Right lobe of liver (tissue), 6 donors: ENCODE data around the gene SPTBN1. TPM values are rescaled to one million over a fixed set of nuclear protein-coding genes. Genes with fewer than 3 reads are reported as not detected.
"Not testable (repeated sequence)": the region's sequence is repeated elsewhere in the genome, so short reads cannot be mapped to it uniquely, and the experiment has no call there.

ENCODE experiments used
- ATAC-seq, 4 donors: fragments of 200-7000 bp; cut with Tn5 transposase; one replicate each; pipeline ENCODE4 v1.9.1; 2020; ENCODE audit warnings: mild to moderate bottlenecking in 4 of 4, moderate library complexity in 4 of 4
- DNase-seq, 3 donors: peaks; one replicate each; pipeline ENCODE4 v3.0.0-alpha.2; 2020
- H3K27ac ChIP-seq, 3 donors: fragments of 200-600 bp; one replicate each; pipeline ENCODE4 v1.8.0; 2022
- H3K27me3 ChIP-seq, 2 donors: fragments of 200-600 bp; one replicate each; pipeline ENCODE4 v1.8.0; 2022
- H3K36me3 ChIP-seq, 4 donors: fragments of 200-600 bp; sonication (generic) in 1 of 4; one replicate each; pipeline versions ENCODE4 v1.5.1 to v1.8.0; 2017 to 2022; ENCODE audit warnings: control low read depth in 1 of 4
- H3K4me1 ChIP-seq, 4 donors: fragments of 200-600 bp; sonication (generic) in 1 of 4; one replicate each; pipeline versions ENCODE4 v1.5.1 to v1.8.0; 2017 to 2022; ENCODE audit warnings: control low read depth in 1 of 4
- H3K4me3 ChIP-seq, 3 donors: fragments of 200-600 bp; one replicate each; pipeline ENCODE4 v1.8.0; 2022
- H3K9me3 ChIP-seq, 4 donors: fragments of 200-600 bp; sonication (generic) in 1 of 4; one replicate each; pipeline versions ENCODE4 v1.5.1 to v1.8.0; 2017 to 2022; ENCODE audit warnings: control low read depth in 1 of 4
- CTCF ChIP-seq, 4 donors: fragments of 200-600 bp in 3 of 4; fragments of 450-650 bp in 1 of 4; IDR thresholded peaks; one replicate each; pipeline versions ENCODE4 v1.5.1 to v1.8.0; 2016 to 2022; ENCODE audit warnings: antibody characterized with exemption in 4 of 4, mild to moderate bottlenecking in 2 of 4
- POLR2A ChIP-seq: fragments of 450-650 bp; IDR thresholded peaks from one replicate; pipeline ENCODE4 v1.6.1; 2017; ENCODE audit warnings: antibody characterized with exemption, mild to moderate bottlenecking
- WGBS: methylation state at CpG from one replicate; pipeline ENCODE4 v1.1.6; 2018; ENCODE audit warnings: low coverage, low lambda C conversion rate; ENCODE audit not compliant: insufficient coverage; ENCODE audit errors: missing lambda C conversion rate; 5-methylcytosine and 5-hydroxymethylcytosine counted together
- intact Hi-C, 2 donors: fragments of 100-400 bp; cut with DNase I; formaldehyde crosslinking; loops; one replicate each; pipeline versions ENCODE4 v1.11.2 to v1.14.1; 2022
- total RNA-seq, 6 experiments: library from RNA; depleted of rRNA in 2 of 6; stranded (reverse); fragments of >200 nt in 2 of 6; fragmentation: NEBNext Ultra II Directional in 3 of 6; extraction: Animal tissue kit (Norgen Biotek cat#: 25700) in 3 of 6; gene quantifications; one replicate each; pipeline versions ENCODE4 v1.1.0 to v1.2.4, GENCODE V29; 2016 to 2023
- donor health status: DM: no; HTN: yes; CAD: no.
- donor health status: DM: no; HTN: no; CAD: no.
- donor health status: DM: no; HTN: no; CAD: no.
- donor health status: DM: no; HTN: yes; CAD: no.
- donor health status: DM: no; HTN: yes; CAD: no.

The SPTBN1 gene
- total RNA-seq, 6 experiments from 2014 or later: 107 to 315 (median 227) TPM

GRCh38 chr2:54691445-54692135, 235.5 kb downstream of the SPTBN1 start:
- peak in 2 of 4 donors; percentile 50 to 62 for ATAC-seq
- intact Hi-C loops: no loop called here
- no peaks in the 10 kb centered on the region for H3K4me1 ChIP-seq
- TF ChIP-seq POLR2A (no peak), CTCF (IDR thresholded peaks at IDR 0.05) (no peak)
- no peaks in the 10 kb centered on the region for H3K36me3 ChIP-seq
- no peaks in the 10 kb centered on the region for H3K9me3 ChIP-seq
- H3K27ac ChIP-seq: no peak overlapping the region
- DNase-seq: no peak
- no peak overlapping the region for H3K4me3 ChIP-seq
- H3K27me3 ChIP-seq: no peaks in the 10 kb centered on the region
- WGBS: 54% methylated on average over 3 of the region's 8 CpGs

DNA sequence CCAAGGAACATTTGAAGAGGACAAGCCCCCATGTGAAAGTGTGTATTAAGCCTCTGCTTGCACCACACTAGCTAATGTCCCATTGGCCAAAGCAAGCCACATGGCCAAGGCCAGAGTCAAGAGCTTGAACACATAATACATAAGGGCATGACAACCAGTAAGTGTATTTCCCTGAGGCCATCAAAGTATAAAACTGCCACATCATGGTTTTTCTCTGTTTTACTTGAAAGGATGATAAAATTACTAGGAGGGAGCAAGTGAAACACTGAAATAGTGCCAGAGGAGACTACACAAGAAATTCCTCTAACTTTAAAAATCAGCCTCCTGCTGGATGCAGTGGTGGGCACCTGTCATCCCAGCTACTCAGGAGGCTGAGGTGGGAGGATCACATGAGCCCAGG, 236.4 kb downstream of the SPTBN1 start:
- TF ChIP-seq POLR2A (no peak), CTCF (IDR thresholded peaks at IDR 0.05) (no peak)
- intact Hi-C loops: no loop called here
- DNase-seq (no peak), ATAC-seq (no peak)
- no peaks in the 10 kb centered on the region for H3K36me3 ChIP-seq
- H3K9me3 ChIP-seq: no peaks in the 10 kb centered on the region
- H3K4me1 ChIP-seq: no peaks in the 10 kb centered on the region
- H3K27ac ChIP-seq: no peak overlapping the region
- no peaks in the 10 kb centered on the region for H3K27me3 ChIP-seq
- H3K4me3 ChIP-seq: no peak overlapping the region

DNA sequence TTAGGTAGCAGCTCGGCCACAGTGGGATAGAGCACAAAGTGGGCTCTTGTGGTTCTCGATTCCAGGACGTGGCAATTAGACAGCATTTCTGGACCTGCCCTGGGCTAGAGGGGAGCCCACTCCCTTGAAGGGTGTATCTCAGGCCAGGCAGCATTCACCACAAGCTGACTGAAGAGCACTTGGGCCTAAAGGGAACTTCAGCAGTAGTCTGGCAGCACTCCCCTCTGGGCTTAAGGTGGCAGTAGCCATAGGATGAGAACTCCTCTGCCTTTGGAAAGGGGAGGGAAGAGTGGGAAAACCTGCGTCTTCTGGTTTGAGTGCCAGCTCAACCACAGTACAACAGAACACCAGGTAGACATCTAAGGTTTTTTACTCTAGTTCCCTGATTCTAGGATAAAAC, 239.3 kb downstream of the SPTBN1 start:
- Histone ChIP-seq H3K36me3 (no peaks in the 10 kb centered on the region), H3K27me3 (no peaks in the 10 kb centered on the region), H3K4me3 (no peak overlapping the region), H3K27ac (no peak overlapping the region), H3K4me1 (no peaks in the 10 kb centered on the region), H3K9me3 (no peaks in the 10 kb centered on the region)
- TF ChIP-seq POLR2A: no peak
- TF ChIP-seq CTCF (IDR thresholded peaks at IDR 0.05): no peak
- intact Hi-C loops: no loop called here
- no peak for ATAC-seq
- no peak for DNase-seq
- WGBS: 95% methylated on average over 3 of the region's 4 CpGs

DNA sequence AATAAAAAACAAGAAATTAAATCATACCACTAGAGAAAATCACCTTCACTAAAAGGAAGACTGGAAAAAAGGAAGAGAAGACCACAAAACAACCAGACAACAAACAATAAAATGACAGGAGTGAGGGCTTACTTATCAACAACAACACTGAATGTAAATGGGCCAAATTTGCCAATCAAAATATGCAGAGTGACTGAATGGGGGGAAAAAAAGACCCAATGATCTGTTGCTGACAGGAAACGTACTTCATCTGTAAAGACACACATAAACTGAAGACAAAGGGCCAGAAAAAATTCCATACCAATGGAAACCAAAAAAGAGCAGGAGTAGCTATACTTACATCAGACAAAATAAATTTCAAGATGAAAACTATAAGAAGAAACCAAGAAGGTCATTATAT, 241.8 kb downstream of the SPTBN1 start:
- no peaks in the 10 kb centered on the region for H3K27me3 ChIP-seq
- no peak overlapping the region for H3K27ac ChIP-seq
- no peaks in the 10 kb centered on the region for H3K36me3 ChIP-seq
- no peak for ATAC-seq
- no peak overlapping the region for H3K4me3 ChIP-seq
- H3K9me3 ChIP-seq: no peaks in the 10 kb centered on the region
- TF ChIP-seq CTCF (IDR thresholded peaks at IDR 0.05): no peak
- TF ChIP-seq POLR2A: no peak
- H3K4me1 ChIP-seq: no peaks in the 10 kb centered on the region
- DNase-seq: no peak
- intact Hi-C loops: no loop called here
- WGBS: 60% methylated on average over 1 of the region's 1 CpG

- H3K36me3 ChIP-seq, ATAC-seq, H3K27me3 ChIP-seq, H3K9me3 ChIP-seq, H3K4me3 ChIP-seq, intact Hi-C loops, DNase-seq, H3K4me1 ChIP-seq, H3K27ac ChIP-seq: not testable (repeated sequence)
- 98% methylated on average over 8 of the region's 37 CpGs for WGBS
These were observed 242.8 kb downstream of the SPTBN1 start for GRCh38 chr2:54698926-54699325.
